Amniotic epithelial cell (primary cell): Measurements from ENCODE around the gene GRID2IP.
A peak's percentile ranks its signal among the peaks of the same experiment; 100 is the strongest.
"Not testable (repeated sequence)": the region's sequence is repeated elsewhere in the genome, so short reads cannot be mapped to it uniquely, and the experiment has no call there.

ENCODE experiments used
- DNase-seq: peaks from one replicate; pipeline ENCODE4 v3.0.0-alpha.2; 2010; ENCODE audit warnings: low read depth

GRID2IP gene

GRCh38 chr7:6551016-6551511 lies at the start of gene GRID2IP:
GRID2IP (minus strand) TSS chr7:6551461; CDS start chr7:6551436, 25 bp downstream.
- no peak for DNase-seq

GRCh38 chr7:6600093-6600492 lies 48.8 kb upstream of the GRID2IP start:
- no peak for DNase-seq

- peak; percentile 29 for DNase-seq
Measured at GRCh38 chr7:6590645-6591110, 39.4 kb upstream of the GRID2IP start.

- DNase-seq: peak; percentile 73
Measured at GRCh38 chr7:6589829-6590644, 38.8 kb upstream of the GRID2IP start, which contains the start of gene INTS15. INTS15 (plus strand) TSS chr7:6590021; CDS start chr7:6590284, 263 bp downstream.

DNA sequence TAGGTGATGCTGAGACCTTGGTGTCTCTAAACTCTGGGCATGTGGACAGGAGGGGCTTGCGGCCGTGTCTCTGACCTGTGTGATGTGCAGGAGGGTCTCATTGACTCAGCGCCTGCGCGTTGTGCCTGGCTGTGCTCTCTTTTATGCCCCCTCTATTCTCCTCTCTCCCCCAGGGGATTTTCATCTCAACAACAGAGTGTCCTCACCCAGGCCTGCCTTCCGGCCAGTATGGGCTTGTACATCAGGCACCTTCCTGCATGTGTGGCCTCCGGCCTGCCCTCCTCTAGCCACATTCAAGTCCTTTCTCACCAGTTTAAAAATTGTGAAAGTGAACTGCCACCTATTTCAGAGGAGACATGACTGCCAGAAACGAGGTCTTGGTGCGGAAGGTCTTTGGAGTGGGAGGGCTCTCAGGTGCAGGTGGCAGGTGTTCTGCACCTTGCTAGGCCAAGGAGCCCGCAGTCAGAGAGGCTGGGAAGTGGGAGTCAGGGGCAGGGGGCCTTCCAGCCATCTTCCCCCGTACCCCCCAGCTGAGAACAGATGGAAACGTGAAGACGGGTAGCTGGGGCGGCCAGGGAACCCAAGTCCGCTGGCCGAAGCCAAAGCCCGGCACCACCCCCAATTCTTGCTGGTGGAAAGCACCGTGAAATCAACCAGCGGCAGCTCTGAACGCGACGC lies 38.0 kb upstream of the GRID2IP start:
- no peak for DNase-seq

DNA sequence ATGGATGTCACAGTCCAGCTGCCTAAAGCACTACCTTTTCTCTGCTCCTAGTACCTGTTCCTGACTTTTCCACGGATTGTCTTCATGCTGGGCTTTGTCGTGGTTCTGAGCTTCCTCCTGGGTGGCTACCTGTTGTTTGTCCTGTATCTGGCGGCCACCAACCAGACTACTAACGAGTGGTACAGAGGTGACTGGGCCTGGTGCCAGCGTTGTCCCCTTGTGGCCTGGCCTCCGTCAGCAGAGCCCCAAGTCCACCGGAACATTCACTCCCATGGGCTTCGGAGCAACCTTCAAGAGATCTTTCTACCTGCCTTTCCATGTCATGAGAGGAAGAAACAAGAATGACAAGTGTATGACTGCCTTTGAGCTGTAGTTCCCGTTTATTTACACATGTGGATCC lies 37.3 kb upstream of the GRID2IP start:
- no peak for DNase-seq

DNA sequence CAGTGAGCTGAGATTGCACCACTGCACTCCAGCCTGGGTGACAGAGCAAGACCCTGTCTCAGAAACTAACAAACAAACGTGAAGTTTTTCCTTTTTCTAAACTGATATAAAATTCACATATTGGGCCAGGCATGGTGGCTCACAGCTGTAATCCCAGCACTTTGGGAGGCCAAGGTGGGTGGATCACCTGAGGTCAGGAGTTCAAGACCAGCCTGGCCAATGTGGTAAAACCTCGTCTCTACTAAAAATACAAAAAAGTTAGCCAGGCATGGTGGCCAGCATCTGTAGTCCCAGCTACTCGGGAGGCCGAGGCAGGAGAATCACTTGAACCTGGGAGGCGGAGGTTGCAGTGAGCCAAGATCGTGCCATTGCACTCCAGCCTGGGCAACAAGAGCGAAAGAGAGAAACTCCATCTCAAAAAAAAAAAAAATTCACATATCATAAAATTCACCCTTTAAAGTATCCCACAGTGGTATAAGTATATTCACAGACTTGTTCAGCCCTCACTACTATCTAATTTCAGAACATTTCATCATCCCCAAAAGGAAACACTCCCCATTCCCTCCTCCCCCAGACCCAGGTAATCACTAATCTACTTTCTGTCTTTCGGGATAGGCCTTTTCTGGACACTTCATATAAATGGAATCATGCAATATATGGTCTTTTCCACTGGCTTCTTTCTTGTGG lies 34.6 kb upstream of the GRID2IP start:
- not testable (repeated sequence) for DNase-seq

- no peak for DNase-seq
Measured at GRCh38 chr7:6579446-6579845, 28.2 kb upstream of the GRID2IP start.

GRCh38 chr7:6578114-6579084 lies 27.1 kb upstream of the GRID2IP start:
- DNase-seq: peak; percentile 94

DNA sequence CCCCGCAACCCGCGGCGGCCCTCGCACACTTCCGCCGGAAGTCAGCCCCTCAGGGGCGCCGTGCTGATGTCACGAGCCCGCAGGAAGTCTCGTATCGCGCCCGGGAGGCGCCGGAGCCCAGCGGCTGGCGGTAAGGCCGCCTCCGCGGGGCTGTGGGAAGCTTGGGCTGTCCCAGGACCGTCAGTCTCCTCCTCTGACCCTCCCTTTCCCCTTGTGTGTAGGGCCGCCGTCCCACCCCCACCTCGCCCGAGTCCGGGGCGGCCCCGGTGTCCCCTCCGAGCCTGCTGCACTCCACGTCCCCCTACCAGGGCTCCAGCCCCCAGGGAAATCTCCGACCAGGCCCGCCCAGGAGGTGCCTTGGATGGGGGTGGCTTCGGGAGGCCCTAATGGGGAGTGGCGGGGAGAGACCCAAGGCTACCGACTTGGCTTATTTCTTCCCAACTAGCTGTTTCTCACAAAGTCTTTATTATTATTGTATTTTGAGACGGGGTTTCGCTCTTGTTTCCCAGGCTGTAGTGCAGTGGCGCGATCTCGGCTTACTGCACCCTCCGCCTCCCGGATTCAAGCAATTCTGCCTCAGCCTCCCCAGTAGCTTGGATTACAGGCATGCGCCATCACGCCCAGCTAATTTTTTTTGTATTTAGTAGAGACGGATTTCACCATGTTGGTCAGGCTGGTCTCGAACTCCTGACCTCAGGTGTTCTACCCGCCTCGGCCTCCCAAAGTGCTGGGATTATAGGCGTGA lies 26.3 kb upstream of the GRID2IP start, which contains the start of gene ZDHHC4:
TSS of gene ZDHHC4 (plus strand) at position 86 of the 745 bp plus-strand sequence. CDS start 3,108 bp downstream, outside the sequence.
- DNase-seq: peak; percentile 87

GRCh38 chr7:6576867-6577368 lies 25.7 kb upstream of the GRID2IP start:
- peak; percentile 12 for DNase-seq

DNA sequence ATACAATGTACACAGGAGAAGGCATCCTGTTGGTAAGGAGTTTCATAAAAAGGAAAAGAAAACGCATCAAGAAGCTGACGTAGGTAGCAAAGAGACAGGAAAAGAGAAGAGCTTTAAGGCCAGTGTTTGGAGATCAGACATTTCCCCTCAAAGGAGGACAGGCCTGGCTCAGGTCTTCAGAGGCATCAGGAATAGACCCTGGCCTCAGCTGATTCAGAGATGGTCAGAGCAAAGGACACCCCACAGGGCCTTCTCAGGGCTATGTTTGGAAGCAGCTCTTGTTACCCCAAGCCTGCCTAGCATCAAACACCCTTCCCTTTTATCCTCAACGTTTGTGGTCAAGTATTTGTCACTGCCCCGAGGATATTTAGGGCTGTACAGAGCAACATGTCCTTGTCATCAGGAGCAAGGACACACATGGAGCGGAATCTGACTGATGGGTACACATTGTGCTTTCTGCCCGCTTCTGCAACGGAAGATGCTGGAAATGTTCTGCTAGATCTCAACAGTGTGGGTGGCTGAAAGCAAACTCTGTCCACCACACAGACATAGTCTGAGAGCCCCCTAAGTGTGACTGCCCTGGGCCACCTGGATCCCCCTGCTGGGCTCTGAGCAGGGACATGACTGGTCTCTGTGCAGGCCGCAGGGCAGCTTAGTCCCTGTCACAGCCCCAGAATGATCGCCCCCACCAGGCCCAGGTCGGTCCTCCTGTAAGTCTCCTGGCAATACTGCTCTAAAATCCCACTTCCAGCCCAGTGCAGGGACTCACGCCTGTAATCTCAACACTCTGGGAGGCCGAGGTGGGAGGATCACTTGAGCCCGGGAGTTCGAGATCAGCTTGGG lies 25.0 kb upstream of the GRID2IP start:
- DNase-seq: no peak

GRCh38 chr7:6575281-6576023 lies 24.2 kb upstream of the GRID2IP start:
- no peak for DNase-seq

DNA sequence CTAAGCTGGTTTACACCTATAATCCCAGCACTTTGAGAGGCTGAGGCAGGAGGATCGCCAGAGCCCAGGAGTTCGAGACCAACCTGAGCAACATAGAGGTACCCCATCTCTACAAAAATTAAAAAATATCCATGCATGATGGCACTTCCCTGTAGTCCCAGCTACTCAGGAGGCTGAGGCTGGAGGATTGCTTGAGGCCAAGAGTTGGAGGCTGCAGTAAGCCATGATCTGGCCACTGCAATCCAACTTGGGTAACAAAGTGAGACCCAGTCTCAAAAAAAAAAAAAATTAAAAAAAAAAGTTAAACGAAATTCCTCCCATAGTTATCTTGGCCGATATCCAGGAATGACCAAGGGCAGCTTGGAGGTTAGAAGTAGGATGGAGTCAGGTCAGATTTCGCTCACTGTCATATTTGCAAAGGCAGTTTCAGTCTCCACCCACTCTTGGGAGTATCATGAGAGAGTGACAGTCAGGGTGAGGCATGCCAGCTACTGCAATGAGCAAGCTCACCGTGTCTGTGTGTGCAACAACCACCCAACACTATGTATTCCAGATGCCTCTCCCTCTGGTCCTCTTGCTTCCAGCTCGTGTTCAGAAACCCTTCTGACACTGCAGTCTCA lies 20.0 kb upstream of the GRID2IP start:
- no peak for DNase-seq

DNA sequence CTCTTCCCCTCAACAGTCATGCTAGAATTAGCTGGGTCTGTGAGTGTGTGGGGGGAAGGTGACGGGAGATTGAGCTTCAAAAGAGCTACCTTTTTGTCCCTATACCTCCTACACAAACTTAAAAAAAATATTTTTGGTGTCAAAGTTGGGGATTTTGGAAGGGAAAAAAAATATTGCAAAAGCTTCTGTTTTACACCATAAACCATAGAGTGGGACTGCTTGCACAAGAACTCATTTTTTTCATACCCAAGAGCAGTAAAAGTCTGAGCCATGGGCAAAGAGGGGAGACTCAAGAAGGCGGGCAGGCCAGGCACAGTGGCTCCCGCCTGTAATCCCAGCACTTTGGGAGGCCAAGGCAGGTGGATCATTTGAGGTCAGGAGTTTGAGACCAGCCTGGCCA lies 16.6 kb upstream of the GRID2IP start:
- DNase-seq: no peak

DNA sequence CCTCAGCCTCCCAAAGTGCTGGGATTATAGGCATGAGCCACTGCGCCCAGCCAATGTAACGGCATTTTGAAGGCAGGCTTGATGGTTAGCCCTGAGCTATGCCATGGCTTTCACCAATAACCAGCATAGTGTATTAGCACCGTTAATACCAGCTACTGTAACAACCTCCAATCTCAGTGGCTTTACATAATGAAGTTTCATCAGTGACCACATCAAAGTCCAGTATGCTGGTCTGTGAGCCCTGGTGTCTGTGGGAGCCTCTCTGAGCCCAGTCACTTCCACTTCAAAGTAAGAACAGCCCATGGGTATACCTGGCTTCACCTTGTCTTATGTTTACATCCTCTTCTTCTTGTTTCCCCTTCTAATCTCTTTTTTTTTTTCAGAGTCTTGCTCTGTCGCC lies 14.4 kb upstream of the GRID2IP start:
- DNase-seq: no peak

DNA sequence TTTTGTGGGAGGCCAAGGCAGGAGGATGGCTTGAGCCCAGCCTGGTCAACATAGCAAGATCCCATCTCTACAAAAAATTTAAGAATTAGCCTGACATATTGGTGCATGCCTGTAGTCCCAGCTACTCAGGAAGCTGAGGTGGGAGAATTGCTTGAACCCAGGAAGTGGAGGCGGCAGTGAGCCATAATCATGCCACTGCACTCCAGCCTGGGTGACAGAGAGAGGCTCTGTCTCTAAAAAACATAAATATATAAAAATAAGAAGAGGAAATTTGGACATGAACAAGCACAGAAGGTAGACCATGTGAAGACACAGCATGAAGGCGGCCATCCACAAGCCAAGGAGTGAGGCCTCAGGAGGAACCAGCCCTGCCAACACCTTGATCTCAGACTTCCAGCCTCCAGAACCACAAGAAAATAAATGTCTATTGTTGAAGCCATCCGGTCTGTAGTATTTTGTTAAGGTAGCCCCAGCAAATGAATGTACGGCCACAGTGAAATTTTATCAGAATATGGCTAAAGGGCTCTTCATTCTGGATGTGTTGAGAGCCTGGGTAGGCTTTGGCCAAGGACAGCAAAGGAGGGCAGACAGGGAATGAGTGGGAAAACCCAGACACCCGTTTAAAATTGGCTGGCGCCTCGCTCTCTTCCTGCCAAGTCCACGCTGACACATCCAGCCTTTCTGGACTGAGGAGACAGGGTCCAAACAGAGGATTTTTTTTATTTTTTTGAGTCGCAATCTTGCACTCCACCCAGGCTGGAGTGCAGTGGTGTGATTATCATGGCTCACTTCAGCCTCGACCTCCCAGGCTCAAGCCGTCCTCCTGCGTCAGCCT lies 12.9 kb upstream of the GRID2IP start:
- DNase-seq: no peak
